IPS-18c (cell line): ENCODE data around the gene LAMA3.

ENCODE experiments used
- H3K4me3 ChIP-seq: 2 replicates; pipeline ENCODE4 v1.7.0; 2013; ENCODE audit warnings: low read depth, mild to moderate bottlenecking, low read length, moderate library complexity; ENCODE audit not compliant: insufficient read depth
- H3K9me3 ChIP-seq: one replicate; pipeline ENCODE4 v1.6.1; 2013; ENCODE audit warnings: mild to moderate bottlenecking, low read length, moderate library complexity; ENCODE audit not compliant: control insufficient read depth, insufficient read depth

Gene LAMA3

DNA sequence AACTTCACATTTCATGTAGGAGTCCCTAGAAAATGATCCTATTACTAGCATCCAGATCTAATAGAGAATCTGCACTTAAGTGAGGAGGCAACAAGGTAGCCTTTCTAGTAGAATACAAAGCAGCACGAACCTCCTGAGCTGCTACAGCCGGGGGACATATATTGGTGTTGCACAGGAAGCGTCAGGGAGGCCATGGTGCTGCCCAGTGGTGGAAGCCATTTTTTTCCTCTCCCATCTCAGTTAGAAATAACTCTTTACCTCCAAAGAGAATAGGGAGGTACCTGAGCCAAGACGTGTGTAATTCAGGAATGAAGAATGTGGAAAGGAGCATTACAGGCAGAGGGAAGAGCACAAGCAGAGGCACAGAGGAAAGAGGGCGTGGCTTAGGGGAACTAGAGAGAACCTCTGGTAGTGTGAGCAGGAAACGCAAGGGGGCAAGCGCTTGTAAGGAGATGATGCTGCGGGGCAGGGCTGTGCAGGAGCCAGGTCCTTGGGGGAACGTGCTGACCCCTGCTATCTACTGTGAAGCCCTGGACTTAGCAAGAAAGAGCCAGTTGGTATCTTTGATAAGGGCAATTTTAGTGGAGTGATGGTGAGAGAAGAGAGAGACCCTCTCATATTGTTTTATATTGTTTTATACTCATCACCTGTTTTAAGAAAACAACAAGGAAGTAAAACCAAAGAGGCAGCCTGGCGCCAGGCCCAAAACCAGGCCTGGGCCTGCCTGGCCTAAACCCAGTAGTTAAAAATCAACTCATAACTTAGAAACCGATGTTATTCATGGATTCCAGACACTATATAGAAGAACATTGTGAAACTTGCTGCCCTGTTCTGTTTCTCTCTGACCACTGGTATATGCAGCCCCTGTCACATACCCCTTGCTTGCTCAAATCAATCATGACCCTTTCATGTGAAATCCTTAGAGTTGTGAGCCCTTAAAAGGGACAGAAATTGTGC is 275.3 kb downstream of the LAMA3 start:
- H3K4me3 ChIP-seq = no peak overlapping the region
- peaks cover 2% of the 10 kb centered on the region for H3K9me3 ChIP-seq

DNA sequence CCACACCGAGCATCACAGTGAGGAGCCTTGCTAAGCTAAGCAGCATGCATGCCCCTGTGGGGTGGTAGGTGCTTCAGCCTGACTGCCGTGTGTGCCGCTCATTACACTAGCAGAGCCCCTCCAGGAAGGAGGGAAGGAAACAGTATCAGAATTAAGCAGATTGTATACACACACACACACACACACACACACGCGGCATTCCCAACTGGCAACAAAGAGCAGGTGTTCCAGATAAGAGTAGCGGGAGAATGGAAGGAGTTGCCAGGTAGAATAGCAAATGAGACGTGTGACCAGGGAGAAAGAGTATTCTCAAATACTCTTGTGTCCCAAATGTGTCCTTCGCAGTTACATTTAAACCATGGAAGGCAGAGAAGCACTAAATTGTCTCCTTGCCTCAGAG is 277.7 kb downstream of the LAMA3 start:
- H3K4me3 ChIP-seq = no peak overlapping the region
- peaks cover 2% of the 10 kb centered on the region for H3K9me3 ChIP-seq

DNA sequence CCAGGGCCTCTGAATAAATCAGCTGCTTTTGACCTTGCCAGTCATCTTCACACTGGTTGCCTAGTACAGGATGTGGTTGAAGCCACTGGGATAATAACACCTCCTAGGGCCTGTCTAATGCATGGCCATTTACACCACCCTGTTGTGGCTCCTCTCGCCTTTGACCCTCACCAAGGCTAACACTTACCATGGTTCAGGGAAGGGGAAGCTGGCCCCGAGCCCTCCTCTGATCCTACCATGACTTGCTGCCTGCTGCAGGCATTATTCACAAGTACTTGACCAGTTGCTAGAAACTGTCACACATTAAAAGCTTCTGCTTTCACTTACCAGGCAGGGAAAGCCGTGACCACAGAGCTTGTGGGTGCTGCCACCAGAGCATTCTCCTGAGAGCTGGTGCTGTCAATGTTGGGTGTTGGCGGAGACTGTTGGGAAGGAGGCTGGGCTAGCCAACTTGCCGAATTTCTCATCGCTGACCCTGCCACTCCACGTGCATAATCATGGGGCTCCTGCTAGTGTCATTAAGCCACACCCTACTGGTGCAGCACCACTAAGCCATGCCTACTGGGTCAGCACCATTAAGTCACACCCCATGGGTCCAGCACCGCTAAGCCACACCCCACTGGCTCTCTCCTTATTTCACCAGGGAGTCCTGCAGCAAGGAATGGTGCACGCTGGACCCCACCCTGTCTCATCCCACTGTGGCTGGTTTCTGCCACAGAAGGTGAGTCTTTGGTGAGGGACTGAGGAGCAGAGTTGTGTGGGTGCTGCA is 278.3 kb downstream of the LAMA3 start:
- Histone ChIP-seq H3K4me3 (no peak overlapping the region), H3K9me3 (peaks cover 2% of the 10 kb centered on the region)

DNA sequence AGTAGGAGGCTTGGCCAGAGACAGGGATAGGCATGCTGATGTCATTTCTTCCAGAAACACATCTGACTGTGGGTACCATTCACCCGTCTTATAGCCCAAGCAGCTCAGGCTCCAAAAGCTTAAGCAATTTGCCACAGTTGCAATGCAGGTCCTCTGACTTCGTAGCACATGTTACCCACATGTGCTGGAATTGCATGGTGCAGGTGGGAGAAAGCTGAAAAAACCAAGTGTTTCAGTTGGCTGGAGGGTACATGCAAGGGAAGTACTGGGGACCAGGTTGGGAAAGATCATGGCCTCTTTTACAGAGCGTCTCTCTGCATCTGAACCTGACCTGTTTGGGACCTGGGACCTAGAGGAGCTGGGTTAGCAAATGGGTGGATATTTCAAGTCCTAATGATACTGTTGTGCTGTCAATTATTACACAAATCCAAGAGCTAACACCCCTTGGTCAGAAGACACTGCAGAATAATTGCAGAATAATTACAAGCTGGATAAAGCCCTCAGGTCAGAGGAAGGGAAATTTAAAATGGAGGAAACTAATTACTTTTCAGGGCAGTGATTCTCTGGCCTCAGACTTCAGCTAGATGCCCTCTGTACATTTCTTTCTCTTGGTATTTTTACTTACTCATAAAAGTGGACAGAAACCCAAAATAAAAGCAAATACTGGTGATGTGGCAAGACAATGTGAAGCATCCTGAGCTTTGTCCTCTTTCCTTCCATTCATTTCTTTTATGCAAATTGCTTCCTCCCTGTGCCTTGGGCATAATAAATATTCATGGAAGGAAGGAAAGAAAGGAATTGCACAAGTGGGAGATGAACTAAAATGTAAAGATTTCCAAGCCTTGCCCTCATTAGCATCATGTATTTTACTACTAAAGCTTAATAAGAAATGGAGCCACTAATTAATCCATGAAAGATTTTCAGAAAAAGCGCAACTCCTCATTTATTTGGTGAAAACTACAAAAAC is 279.7 kb downstream of the LAMA3 start:
- Histone ChIP-seq H3K9me3 (peaks cover 2% of the 10 kb centered on the region), H3K4me3 (no peak overlapping the region)

DNA sequence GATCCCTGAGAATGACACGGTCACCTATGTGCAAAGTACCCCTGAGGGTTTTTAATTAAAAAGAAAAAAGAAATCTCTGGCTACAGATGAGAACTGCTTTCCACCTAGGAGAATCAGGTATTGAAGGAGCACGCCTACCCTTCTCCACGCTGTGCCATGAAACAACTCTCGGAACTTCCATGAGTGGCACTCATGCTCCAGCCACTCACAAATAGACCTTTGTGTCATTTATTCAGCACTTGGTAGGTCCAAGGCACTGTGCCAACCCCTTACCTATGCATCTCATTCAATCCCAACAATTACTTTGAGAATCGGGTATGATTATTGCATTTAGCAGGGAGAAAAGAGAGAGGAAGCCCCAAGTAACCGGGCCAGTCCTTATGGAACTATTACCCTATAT is 280.4 kb downstream of the LAMA3 start:
- H3K4me3 ChIP-seq = no peak overlapping the region
- peaks cover 2% of the 10 kb centered on the region for H3K9me3 ChIP-seq

DNA sequence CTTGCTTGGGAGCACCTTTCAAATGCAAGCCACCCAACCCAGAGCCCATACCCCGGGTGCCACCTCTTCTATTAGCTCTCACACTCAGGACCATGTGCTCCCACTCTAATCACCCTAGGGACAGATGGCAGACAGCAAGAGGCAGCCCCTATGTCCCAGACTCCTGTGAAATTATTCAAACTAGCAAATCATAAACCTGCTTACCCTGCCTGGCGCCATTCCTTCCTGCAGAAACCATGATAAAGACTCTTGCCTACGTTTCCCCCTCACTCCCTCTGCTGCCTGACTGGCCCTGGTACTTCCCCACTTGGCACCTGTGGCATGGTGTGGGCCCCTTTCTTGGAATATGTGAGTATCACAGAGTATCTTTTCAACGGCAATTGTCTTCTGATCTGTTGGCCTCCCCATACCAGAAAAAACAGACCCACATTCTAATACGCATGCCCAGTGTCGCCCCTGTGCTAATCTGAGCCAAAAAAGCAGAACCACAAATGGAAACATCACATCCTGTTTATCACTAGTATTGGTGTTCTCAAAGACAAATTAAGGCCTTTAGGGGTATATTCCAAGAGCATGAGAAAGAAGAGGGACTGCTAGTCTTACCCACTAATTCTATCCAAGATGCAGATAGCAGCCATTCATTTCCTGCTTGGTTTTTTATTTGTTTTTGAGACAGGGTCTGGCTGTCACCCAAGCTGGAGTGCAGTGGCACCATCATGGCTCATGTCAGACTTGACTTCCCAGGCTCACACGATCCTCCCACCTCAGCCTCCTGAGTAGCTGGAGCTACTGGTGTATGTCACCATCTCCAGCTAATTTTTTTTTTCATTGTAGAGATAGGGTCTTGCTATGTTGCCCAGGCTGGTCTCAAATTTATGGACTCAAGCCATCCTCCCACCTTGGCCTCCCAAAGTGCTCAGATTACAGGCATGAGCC is 281.2 kb downstream of the LAMA3 start:
- Histone ChIP-seq H3K4me3 (no peak overlapping the region), H3K9me3 (peaks cover 2% of the 10 kb centered on the region)

DNA sequence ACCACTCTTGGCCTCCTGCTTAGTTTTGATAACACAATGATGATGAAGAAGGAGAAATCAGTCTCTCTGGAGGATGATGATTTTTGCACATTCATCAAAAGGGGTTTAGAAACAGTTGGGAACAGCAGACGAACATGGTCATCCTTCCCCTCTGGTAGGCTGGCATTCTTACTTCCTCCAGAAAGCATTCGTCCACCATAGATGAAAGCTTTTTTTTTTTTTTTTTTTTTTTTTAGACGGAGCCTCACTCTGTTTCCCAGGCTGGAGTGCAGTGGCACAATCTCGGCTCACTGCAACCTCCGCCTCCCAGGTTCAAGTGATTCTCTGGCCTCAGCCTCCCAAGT is 281.8 kb downstream of the LAMA3 start:
- Histone ChIP-seq H3K4me3 (no peak overlapping the region), H3K9me3 (peaks cover 2% of the 10 kb centered on the region)

DNA sequence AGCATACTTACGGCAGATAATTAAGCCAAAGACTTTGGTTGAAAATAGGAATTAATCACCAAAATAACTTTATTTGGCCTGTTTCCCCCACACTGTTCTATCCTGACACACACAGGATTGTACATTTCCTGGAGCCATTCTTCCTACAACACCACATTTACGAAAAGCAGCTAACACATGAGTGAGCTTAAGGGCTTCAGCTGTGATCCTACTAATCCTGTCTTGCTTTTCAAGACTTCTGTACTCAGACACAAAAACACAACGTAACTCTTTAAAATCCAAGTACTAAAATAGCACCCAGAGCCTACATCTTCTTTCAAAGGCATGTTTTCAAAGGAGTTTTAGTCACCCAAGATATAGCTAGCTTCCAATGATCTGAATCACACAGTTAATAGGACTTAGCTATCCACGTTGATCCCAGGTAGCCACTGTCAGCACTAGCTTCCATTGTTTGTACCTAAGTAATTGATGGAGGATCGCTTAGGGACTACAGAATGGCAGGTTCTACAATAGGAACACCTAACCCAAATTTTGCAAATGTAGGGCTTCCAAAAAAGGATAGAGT is 282.5 kb downstream of the LAMA3 start:
- H3K4me3 ChIP-seq = no peak overlapping the region

DNA sequence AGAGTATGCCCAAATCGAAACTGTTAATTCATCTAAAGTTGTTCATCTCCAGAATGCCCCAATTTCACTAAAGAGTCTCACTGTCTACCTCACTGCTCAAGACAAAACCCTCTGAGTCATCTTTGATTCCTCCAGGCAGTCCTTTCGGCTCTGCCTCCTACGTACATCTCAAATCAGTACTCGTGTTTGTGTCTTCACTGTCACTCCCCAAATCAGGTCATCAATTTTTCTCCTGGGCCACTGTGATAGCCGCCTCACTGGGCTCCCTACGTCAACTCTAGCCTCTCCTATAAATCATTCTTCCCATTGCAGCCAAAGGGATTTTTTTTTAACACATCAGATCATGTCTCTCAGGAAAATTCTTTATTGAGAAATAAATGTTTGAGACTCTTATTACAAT is 283.2 kb downstream of the LAMA3 start:
- no peaks in the 10 kb centered on the region for H3K9me3 ChIP-seq

More for the DNA sequence above, 282.5 kb downstream of the LAMA3 start:
- peaks cover 2% of the 10 kb centered on the region for H3K9me3 ChIP-seq

DNA sequence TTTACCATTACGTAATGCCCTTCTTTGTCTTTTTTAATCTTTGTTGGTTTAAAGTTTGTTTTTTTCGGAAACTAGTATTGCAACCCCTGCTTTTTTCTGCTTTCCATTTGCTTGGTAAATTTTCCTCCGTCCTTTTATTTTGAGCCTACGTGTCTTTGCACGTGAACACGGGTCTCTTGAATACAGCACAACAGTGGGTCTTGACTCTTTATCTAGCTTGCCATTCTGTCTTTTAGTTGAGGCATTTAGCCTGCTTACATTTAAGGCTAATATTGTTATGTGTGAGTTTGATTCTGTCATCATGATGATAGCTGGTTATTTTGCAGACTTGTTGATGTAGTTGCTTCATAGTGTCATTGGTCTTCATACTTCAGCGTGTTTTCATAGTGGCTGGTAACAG is 287.9 kb downstream of the LAMA3 start:
- H3K4me3 ChIP-seq = no peak overlapping the region
- no peaks in the 10 kb centered on the region for H3K9me3 ChIP-seq

More for the DNA sequence above, 283.2 kb downstream of the LAMA3 start:
- H3K4me3 ChIP-seq = no peak overlapping the region

DNA sequence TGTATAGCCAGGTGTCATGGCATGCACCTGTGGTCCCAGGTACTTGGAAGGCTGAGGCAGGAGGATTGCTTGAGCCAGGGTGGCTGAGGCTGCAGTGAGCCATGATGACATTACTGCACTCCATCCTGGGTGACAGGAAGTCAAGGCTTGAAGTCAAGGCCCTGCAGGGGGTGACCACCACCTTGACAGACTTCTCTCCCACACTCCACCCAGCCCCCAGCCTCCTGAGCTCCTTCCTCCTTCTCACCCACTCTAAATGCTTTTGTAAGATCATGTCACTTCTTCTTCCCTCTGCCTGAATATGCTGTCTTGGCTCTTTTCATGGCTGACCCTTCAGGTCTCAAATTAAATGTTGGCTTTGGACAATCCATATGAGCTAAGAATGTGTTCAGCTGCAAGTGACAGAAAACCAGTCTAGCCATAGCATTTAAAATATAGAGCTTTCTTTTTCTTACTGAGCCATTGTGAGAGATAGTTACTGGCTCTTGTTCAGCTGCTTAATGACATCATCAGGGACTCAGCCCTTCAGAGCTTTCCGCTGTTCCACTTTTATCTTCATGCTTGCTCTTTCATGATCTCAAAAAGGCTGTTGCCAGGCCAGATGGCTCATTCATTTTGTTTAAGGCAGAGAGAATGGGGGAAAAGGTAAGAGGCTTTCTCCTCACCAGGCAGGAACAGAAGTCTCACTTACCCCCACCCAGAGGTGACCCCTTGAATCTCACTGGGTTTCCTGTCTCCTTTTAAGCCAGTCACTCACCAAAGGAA is 288.6 kb downstream of the LAMA3 start:
- Histone ChIP-seq H3K4me3 (no peak overlapping the region), H3K9me3 (no peaks in the 10 kb centered on the region)

DNA sequence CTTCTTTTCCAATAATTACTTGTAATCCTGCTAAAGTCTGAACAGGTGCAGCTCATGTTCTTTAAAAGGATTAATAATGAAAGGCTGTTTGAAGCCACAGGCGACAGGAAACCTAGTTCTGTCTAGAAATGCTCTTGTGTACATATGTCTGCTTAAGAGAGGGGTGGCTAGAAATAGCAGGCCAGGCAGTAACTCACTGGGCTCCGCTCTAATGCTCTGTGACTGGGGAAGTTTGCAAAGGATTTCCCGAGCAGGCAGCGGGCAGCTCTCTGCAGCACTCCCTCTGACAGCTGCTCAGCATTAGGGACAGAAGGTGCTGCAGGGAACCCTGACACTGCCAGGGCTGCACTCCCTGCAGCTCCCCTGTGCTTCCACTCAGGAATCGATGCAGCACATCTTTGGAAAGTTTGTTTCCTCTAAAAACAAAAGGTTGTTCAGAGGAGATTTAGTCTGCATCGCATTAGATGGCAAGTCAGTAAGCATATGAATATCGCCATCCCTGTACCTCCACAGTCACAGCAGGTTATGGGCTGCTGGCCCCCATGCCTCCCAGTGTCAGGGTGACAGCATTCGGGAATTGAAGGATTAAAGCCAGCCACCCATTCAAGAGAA is 292.2 kb downstream of the LAMA3 start:
- Histone ChIP-seq H3K4me3 (no peak overlapping the region), H3K9me3 (no peaks in the 10 kb centered on the region)

DNA sequence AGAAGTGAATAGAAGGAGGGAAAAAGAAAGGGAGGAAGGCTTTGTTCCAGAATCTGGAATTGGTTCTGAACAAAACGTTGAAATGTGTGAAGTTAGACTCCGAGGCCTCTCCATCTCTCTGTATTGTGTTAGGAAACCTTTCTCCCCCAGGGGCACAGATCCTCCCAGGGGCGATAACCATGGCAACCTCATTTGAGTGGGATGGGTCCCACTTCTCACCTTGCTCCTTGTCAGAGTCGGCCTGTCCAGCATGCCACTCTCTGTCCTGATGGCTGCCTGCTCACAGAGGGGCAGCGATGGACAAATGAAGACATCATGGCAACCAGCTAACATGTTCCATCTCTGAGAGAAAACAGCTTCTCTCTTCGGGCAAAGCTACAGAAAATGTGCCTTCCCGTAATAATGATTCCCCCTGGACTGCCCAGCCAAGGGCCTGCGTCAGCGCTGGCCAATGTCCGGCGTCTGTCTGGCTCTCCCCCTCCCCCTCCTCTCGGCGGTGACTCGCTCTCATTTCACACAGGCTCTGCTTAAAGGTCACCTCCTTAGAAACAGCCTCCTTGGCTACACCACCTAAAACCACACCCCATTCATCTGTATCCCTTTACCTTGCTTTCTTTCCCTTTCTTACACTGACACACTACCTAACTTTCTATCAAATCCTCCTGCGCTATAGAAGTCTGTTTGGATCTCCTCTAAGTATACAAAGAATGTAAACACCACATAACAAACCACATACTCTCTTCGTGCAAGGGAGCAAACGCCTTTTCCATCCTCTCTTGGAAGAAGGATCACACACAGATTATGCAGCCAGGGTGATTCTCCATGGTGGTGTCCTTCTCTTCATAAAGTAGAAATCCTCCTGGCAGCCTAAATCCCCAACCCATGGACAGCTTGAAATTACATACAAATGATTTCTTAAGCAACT is 293.2 kb downstream of the LAMA3 start:
- no peak overlapping the region for H3K4me3 ChIP-seq
- no peaks in the 10 kb centered on the region for H3K9me3 ChIP-seq

DNA sequence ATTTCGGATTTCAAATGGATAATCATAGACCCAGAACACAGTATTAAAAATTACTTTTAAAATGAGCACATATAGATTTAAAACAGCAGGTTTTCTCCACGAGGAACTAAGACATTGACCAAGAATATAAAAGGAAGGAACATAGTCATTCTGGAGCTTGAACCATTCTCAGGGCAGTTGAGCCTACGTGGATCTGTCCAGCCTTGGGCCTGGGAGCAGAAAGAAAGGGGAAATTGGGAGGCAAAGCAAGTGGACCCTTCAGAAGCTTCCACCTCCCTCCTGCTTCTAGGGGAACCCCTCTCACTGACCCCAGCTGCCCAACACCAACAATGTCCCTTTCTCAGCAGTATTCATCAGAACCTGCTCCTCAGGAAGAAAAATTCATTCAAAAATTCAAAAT is 293.9 kb downstream of the LAMA3 start:
- no peak overlapping the region for H3K4me3 ChIP-seq
- H3K9me3 ChIP-seq = no peaks in the 10 kb centered on the region
